ENCODE data around the gene USP44.

Gene USP44

DNA sequence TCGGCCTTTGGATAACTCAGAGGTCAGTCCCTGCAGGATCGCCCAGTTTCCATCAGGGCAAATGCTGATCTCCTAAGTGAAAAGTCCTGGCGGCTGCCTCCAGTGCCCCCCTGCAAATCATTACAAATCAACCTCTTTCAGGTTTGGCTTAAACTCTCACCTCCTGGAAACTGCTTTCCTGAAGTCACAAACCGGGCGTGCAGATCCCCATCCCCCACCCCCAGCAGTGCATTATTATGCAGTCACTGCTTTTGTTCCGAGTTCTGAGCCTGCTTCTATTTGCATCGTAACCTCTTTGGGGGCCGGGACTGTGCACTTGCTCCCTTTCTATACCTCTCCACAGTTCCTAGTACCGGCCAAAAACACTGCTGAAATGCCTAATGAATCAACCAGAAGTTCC is at the start of gene USP44:
Gene USP44, minus strand, starts transcription at position 172 of the 400 bp plus-strand sequence. CDS start 17,220 bp downstream, outside the sequence.
- Histone ChIP-seq H3K9ac (ENCODE audit: low read length) (no peak within 1 kb of the TSS), H3K36me3 (replicated peaks; ENCODE audit: low read depth, low read length) (no peaks in the 10 kb centered on the region), H3K9me3 (ENCODE audit: insufficient read depth, low read length) (peaks cover 7% of the 10 kb centered on the region), H3K79me2 (ENCODE audit: low read length) (no peaks in the 10 kb centered on the region), H3K27me3 (ENCODE audit: low read depth, low read length) (no peaks in the 10 kb centered on the region), H2AFZ (ENCODE audit: low read depth, low read length) (peak within 1 kb of the TSS; percentile 81), H3K4me2 (ENCODE audit: low read length) (peak within 1 kb of the TSS; percentile 61), H3K4me3 (ENCODE audit: low read length) (peak within 1 kb of the TSS; percentile 45), H4K20me1 (ENCODE audit: insufficient read depth, low read length) (no peaks in the 10 kb centered on the region), H3K27ac (ENCODE audit: low read length) (no peak within 1 kb of the TSS), H3K4me1 (ENCODE audit: low read length) (peaks cover 11% of the 10 kb centered on the region; the same call in 1 of the 2 replicates)
- no peak for TF ChIP-seq EZH2phosphoT487 (IDR thresholded peaks at IDR 0.05; ENCODE audit: low read depth)
- TF ChIP-seq, protein P1, sequence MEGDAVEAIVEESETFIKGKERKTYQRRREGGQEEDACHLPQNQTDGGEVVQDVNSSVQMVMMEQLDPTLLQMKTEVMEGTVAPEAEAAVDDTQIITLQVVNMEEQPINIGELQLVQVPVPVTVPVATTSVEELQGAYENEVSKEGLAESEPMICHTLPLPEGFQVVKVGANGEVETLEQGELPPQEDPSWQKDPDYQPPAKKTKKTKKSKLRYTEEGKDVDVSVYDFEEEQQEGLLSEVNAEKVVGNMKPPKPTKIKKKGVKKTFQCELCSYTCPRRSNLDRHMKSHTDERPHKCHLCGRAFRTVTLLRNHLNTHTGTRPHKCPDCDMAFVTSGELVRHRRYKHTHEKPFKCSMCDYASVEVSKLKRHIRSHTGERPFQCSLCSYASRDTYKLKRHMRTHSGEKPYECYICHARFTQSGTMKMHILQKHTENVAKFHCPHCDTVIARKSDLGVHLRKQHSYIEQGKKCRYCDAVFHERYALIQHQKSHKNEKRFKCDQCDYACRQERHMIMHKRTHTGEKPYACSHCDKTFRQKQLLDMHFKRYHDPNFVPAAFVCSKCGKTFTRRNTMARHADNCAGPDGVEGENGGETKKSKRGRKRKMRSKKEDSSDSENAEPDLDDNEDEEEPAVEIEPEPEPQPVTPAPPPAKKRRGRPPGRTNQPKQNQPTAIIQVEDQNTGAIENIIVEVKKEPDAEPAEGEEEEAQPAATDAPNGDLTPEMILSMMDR (IDR thresholded peaks at IDR 0.05; ENCODE audit: low read depth, low read length) = no peak

DNA sequence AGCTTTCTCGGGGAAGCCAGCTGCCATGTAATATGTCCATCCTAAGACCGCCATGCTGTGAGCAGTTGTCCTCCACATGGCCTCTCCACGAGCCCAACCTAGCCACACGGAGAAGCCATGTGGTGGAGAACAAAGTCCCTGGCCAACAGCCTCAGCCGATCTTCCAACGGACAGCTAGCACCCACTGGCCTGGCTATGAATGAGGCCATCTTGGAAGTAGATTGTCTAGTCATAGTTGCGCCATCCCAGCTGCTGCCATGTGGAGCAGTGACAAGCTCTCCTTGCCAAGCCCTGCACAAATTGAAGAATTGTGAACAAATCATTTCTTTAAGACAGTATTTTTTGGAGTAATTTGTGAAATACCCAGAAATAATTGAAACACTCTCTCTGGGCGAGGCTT is 49.3 kb upstream of the USP44 start:
- no peaks in the 10 kb centered on the region for H4K20me1 ChIP-seq (ENCODE audit: insufficient read depth, low read length)
- peaks cover 7% of the 10 kb centered on the region for H3K4me1 ChIP-seq (ENCODE audit: low read length)
- H3K4me3 ChIP-seq (ENCODE audit: low read length) = no peak overlapping the region
- TF ChIP-seq, protein P1 (IDR thresholded peaks at IDR 0.05; ENCODE audit: low read depth, low read length) = no peak
- no peak for TF ChIP-seq EZH2phosphoT487 (IDR thresholded peaks at IDR 0.05; ENCODE audit: low read depth)
- H3K9me3 ChIP-seq (ENCODE audit: insufficient read depth, low read length) = no peaks in the 10 kb centered on the region
- no peak overlapping the region for H2AFZ ChIP-seq (ENCODE audit: low read depth, low read length)
- H3K27ac ChIP-seq (ENCODE audit: low read length) = no peak overlapping the region
- H3K9ac ChIP-seq (ENCODE audit: low read length) = no peak overlapping the region
- H3K27me3 ChIP-seq (ENCODE audit: low read depth, low read length) = no peaks in the 10 kb centered on the region
- no peak overlapping the region for H3K4me2 ChIP-seq (ENCODE audit: low read length)
- H3K36me3 ChIP-seq (replicated peaks; ENCODE audit: low read depth, low read length) = no peaks in the 10 kb centered on the region
- no peaks in the 10 kb centered on the region for H3K79me2 ChIP-seq (ENCODE audit: low read length)

DNA sequence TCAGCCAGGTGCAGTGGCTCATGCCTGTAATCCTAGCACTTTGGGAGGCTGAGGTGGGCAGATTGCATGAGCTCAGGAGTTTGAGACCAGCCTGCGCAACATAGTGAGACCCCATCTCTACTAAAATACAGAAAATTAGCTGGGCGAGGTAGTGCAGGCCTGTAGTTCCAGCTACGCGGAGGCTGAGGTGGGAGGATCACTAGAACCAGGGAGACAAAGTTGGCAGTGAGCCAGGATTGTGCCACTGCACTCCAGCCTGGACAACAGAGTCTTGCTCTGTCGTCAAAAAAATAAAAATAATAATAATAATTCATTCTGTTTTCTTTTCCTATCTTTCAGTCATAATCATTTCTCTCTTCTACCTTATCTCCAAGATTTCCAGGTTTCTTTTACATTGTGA is 48.6 kb upstream of the USP44 start:
- H3K4me2 ChIP-seq (ENCODE audit: low read length) = no peak overlapping the region
- no peak overlapping the region for H3K27ac ChIP-seq (ENCODE audit: low read length)
- H3K27me3 ChIP-seq (ENCODE audit: low read depth, low read length) = no peaks in the 10 kb centered on the region
- H3K36me3 ChIP-seq (replicated peaks; ENCODE audit: low read depth, low read length) = no peaks in the 10 kb centered on the region
- TF ChIP-seq, protein P1 (IDR thresholded peaks at IDR 0.05; ENCODE audit: low read depth, low read length) = no peak
- no peak for TF ChIP-seq EZH2phosphoT487 (IDR thresholded peaks at IDR 0.05; ENCODE audit: low read depth)
- no peaks in the 10 kb centered on the region for H3K9me3 ChIP-seq (ENCODE audit: insufficient read depth, low read length)
- H3K79me2 ChIP-seq (ENCODE audit: low read length) = no peaks in the 10 kb centered on the region
- H3K4me3 ChIP-seq (ENCODE audit: low read length) = no peak overlapping the region
- H4K20me1 ChIP-seq (ENCODE audit: insufficient read depth, low read length) = no peaks in the 10 kb centered on the region
- peaks cover 12% of the 10 kb centered on the region for H3K4me1 ChIP-seq (ENCODE audit: low read length)
- no peak overlapping the region for H3K9ac ChIP-seq (ENCODE audit: low read length)
- no peak overlapping the region for H2AFZ ChIP-seq (ENCODE audit: low read depth, low read length)

DNA sequence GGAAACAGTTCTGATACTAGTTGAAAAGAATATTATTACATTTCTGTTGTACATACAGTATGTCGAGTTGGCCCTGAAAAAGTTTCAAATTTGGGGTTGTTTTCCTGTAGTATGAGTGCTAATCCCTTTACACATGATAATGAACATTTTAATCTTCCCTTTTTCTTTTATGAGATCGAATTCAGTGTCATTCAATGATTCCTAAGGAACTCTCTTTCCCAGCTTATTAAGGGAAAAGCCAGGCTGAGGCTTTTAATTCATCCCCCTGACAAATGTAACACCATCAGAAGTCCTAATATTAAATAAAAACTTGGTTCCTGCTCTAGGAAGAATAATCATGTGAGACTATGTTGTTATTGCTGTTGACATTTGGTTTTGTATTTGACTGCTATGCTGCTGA is 42.9 kb upstream of the USP44 start:
- Histone ChIP-seq H3K79me2 (ENCODE audit: low read length) (no peaks in the 10 kb centered on the region), H3K36me3 (replicated peaks; ENCODE audit: low read depth, low read length) (no peaks in the 10 kb centered on the region), H3K27ac (ENCODE audit: low read length) (no peak overlapping the region), H3K4me1 (ENCODE audit: low read length) (peaks cover 5% of the 10 kb centered on the region; the same call in 1 of the 2 replicates), H2AFZ (ENCODE audit: low read depth, low read length) (no peak overlapping the region), H3K4me2 (ENCODE audit: low read length) (no peak overlapping the region), H3K9me3 (ENCODE audit: insufficient read depth, low read length) (no peaks in the 10 kb centered on the region), H3K4me3 (ENCODE audit: low read length) (no peak overlapping the region), H3K9ac (ENCODE audit: low read length) (no peak overlapping the region), H3K27me3 (ENCODE audit: low read depth, low read length) (peaks cover 8% of the 10 kb centered on the region), H4K20me1 (ENCODE audit: insufficient read depth, low read length) (no peaks in the 10 kb centered on the region)
- TF ChIP-seq EZH2phosphoT487 (IDR thresholded peaks at IDR 0.05; ENCODE audit: low read depth) = no peak
- TF ChIP-seq, protein P1 (IDR thresholded peaks at IDR 0.05; ENCODE audit: low read depth, low read length) = no peak

Measured in OCI-LY3 (cell line).